Caco-2 (cell line): Measurements from ENCODE around the gene ADGRF3. TPM values are rescaled to one million over a fixed set of nuclear protein-coding genes. Genes with fewer than 3 reads are reported as not detected.
A peak's percentile ranks its signal among the peaks of the same experiment; 100 is the strongest.

Experiments used
- BruUV-seq: library from RNA; stranded (reverse); fragments of 400-500 nt; replicated peaks from 2 replicates; lab custom pipeline; 2021; lab: Mats Ljungman, UMichigan
- CTCF ChIA-PET: fragments of 300-600 bp; sonication (Branson Sonifier 250); formaldehyde crosslinking; loops from one replicate; lab custom pipeline; 2022; ENCODE audit warnings: antibody characterized with exemption; lab: Charles Lee
- POLR2A ChIA-PET: fragments of 300-600 bp; sonication (Branson Sonifier 250); formaldehyde crosslinking; loops from one replicate; lab custom pipeline; 2022; ENCODE audit warnings: antibody characterized with exemption; lab: Charles Lee
- DNase-seq, 2 experiments: peaks; one replicate each; pipeline versions ENCODE4 v3.0.0 to v3.0.0-alpha.2; 2020 to 2022
- H3K27me3 ChIP-seq: replicated peaks from 2 replicates; pipeline ENCODE4 v1.6.0; 2011; ENCODE audit warnings: low read length; ENCODE audit not compliant: control insufficient read depth, insufficient read depth
- H3K36me3 ChIP-seq: 2 replicates; pipeline ENCODE4 v1.5.1; 2011; ENCODE audit warnings: low read length; ENCODE audit not compliant: control insufficient read depth, insufficient read depth
- H3K4me1 ChIP-seq: fragments of 250-450 bp; sonication (Bioruptor Pico); 2 replicates; pipeline ENCODE4 v1.5.1; 2020; ENCODE audit warnings: mild to moderate bottlenecking
- H3K4me3 ChIP-seq: 2 replicates; pipeline ENCODE4 v1.5.1; 2011; ENCODE audit warnings: low read depth, mild to moderate bottlenecking, control low read depth, low read length
- H3K9me3 ChIP-seq: fragments of 250-450 bp; sonication (Bioruptor Pico); 2 replicates; pipeline ENCODE4 v1.5.1; 2020; ENCODE audit warnings: mild to moderate bottlenecking, moderate library complexity
- H3K27ac Mint-ChIP-seq: one replicate; pipeline ENCODE4 v1.8.0; 2022; ENCODE audit warnings: mixed read lengths; ENCODE audit not compliant: unreplicated experiment
- H3K27me3 Mint-ChIP-seq: one replicate; pipeline ENCODE4 v1.8.0; 2022; ENCODE audit warnings: mixed read lengths; ENCODE audit not compliant: insufficient read depth, unreplicated experiment
- H3K36me3 Mint-ChIP-seq: one replicate; pipeline ENCODE4 v1.8.0; 2022; ENCODE audit warnings: mild to moderate bottlenecking, mixed read lengths; ENCODE audit not compliant: insufficient read depth, unreplicated experiment
- H3K4me1 Mint-ChIP-seq: one replicate; pipeline ENCODE4 v1.8.0; 2022; ENCODE audit warnings: low read depth, mixed read lengths; ENCODE audit not compliant: unreplicated experiment
- H3K4me3 Mint-ChIP-seq: one replicate; pipeline ENCODE4 v1.8.0; 2022; ENCODE audit warnings: mild to moderate bottlenecking, moderate library complexity, mixed read lengths; ENCODE audit not compliant: unreplicated experiment
- H3K9me3 Mint-ChIP-seq: one replicate; pipeline ENCODE4 v1.8.0; 2022; ENCODE audit warnings: mixed read lengths; ENCODE audit not compliant: unreplicated experiment
- CTCF ChIP-seq, 2 experiments: fragments of 200-600 bp in 1 of 2; IDR thresholded peaks; 1 replicate in 1 of 2; 2 replicates in 1 of 2; pipeline versions ENCODE4 v1.5.1 to v1.8.0; 2011 to 2022; ENCODE audit warnings: antibody characterized with exemption in 1 of 2, control low read depth in 1 of 2, inconsistent platforms in 1 of 2, low read depth in 1 of 2, low read length in 1 of 2, mild to moderate bottlenecking in 1 of 2, moderate library complexity in 1 of 2; ENCODE audit not compliant: insufficient read depth in 1 of 2, severe bottlenecking in 1 of 2, unreplicated experiment in 1 of 2
- intact Hi-C: fragments of 100-400 bp; cut with micrococcal nuclease; formaldehyde crosslinking; loops from one replicate; pipeline ENCODE4 v1.10.0; 2022; ENCODE audit not compliant: unreplicated experiment
- total RNA-seq: library from RNA; stranded (reverse); gene quantifications from 2 replicates; pipeline ENCODE4 v1.2.3, GENCODE V29; 2022

Gene ADGRF3
- total RNA-seq, 1 experiment from 2014 or later, result 0.18 TPM

- no peaks in the 10 kb centered on the region for H3K4me1 Mint-ChIP-seq
- TF ChIP-seq CTCF (IDR thresholded peaks at IDR 0.05; ENCODE audit: insufficient read depth in 1 of 2, low read depth in 1 of 2, low read length in 1 of 2, severe bottlenecking in 1 of 2, unreplicated experiment in 1 of 2), result no peak
- no peak overlapping the region for H3K4me3 ChIP-seq
- no peaks in the 10 kb centered on the region for H3K9me3 Mint-ChIP-seq
- no peak overlapping the region for H3K4me3 Mint-ChIP-seq
- no TSS peak for BruUV-seq
- H3K36me3 Mint-ChIP-seq, result peaks cover 70% of the 10 kb centered on the region
- intact Hi-C loops, result no loop called here
- no peaks in the 10 kb centered on the region for H3K27me3 ChIP-seq
- H3K27ac Mint-ChIP-seq, result no peak overlapping the region
- no peaks in the 10 kb centered on the region for H3K27me3 Mint-ChIP-seq
- ChIA-PET CTCF (no interaction called here), POLR2A (no interaction called here)
- DNase-seq, result no peak
- H3K4me1 ChIP-seq, result no peaks in the 10 kb centered on the region; the same call in 1 of the 2 replicates
- H3K9me3 ChIP-seq, result no peaks in the 10 kb centered on the region
- H3K36me3 ChIP-seq, result no peaks in the 10 kb centered on the region
Observed at GRCh38 chr2:26387189-26387588, 40.6 kb upstream of the ADGRF3 start.

GRCh38 chr2:26384597-26384996, 38.0 kb upstream of the ADGRF3 start:
- no peak for DNase-seq
- no peaks in the 10 kb centered on the region for H3K27me3 ChIP-seq
- peaks cover 5% of the 10 kb centered on the region; the same call in 1 of the 2 replicates for H3K4me1 ChIP-seq
- TF ChIP-seq CTCF (IDR thresholded peaks at IDR 0.05; ENCODE audit: insufficient read depth in 1 of 2, low read depth in 1 of 2, low read length in 1 of 2, severe bottlenecking in 1 of 2, unreplicated experiment in 1 of 2), result no peak
- Mint-ChIP-seq H3K27me3 (no peaks in the 10 kb centered on the region), H3K9me3 (no peaks in the 10 kb centered on the region), H3K36me3 (peaks cover 53% of the 10 kb centered on the region), H3K27ac (no peak overlapping the region), H3K4me3 (no peak overlapping the region), H3K4me1 (peaks cover 7% of the 10 kb centered on the region)
- POLR2A ChIA-PET, result interaction anchor here (1.1 kb wide), 1 partner anchor 39 kb away, joined by 3 read pairs; the partner anchor contains the start of gene SELENOI
- no peaks in the 10 kb centered on the region for H3K36me3 ChIP-seq
- intact Hi-C loops, result no loop called here
- no TSS peak for BruUV-seq
- no peak overlapping the region for H3K4me3 ChIP-seq
- CTCF ChIA-PET, result interaction anchor here (0.8 to 1.1 kb wide), 2 partner anchors 54 to 193 kb away, joined by 3 to 4 read pairs; no protein-coding TSS in a partner anchor
- no peaks in the 10 kb centered on the region for H3K9me3 ChIP-seq

GRCh38 chr2:26384183-26384582, 37.6 kb upstream of the ADGRF3 start:
- DNase-seq, result peak in 1 of 2 experiments; percentile 43
- Mint-ChIP-seq H3K36me3 (peaks cover 49% of the 10 kb centered on the region), H3K4me1 (peaks cover 7% of the 10 kb centered on the region), H3K4me3 (no peak overlapping the region), H3K27ac (peak overlapping the region; percentile 6), H3K27me3 (no peaks in the 10 kb centered on the region), H3K9me3 (no peaks in the 10 kb centered on the region)
- TF ChIP-seq CTCF (IDR thresholded peaks at IDR 0.05; ENCODE audit: insufficient read depth in 1 of 2, low read depth in 1 of 2, low read length in 1 of 2, severe bottlenecking in 1 of 2, unreplicated experiment in 1 of 2), result no peak
- Histone ChIP-seq H3K4me1 (peaks cover 6% of the 10 kb centered on the region; the same call in 1 of the 2 replicates), H3K4me3 (no peak overlapping the region), H3K36me3 (no peaks in the 10 kb centered on the region), H3K27me3 (no peaks in the 10 kb centered on the region), H3K9me3 (no peaks in the 10 kb centered on the region)
- BruUV-seq, result no TSS peak
- intact Hi-C loops, result no loop called here
- POLR2A ChIA-PET, result interaction anchor here (1.1 kb wide), 1 partner anchor 38 kb away, joined by 3 read pairs; the partner anchor contains the start of gene SELENOI
- CTCF ChIA-PET, result interaction anchor here (0.8 to 1.1 kb wide), 2 partner anchors 54 to 194 kb away, joined by 3 to 4 read pairs; no protein-coding TSS in a partner anchor
